GM12878 (cell line): ENCODE measurements around the gene CELA3B. TPM values are rescaled to one million over a fixed set of nuclear protein-coding genes. Genes with fewer than 3 reads are reported as not detected.

Source experiments
- ATF2 ChIP-seq: IDR thresholded peaks from 2 replicates; pipeline ENCODE4 v1.6.1; 2012; ENCODE audit warnings: low read length, inconsistent platforms
- BCL11A ChIP-seq: IDR thresholded peaks from 2 replicates; pipeline ENCODE4 v1.6.1; 2011; ENCODE audit warnings: low read depth, low read length
- BHLHE40 ChIP-seq, 2 experiments: fragments of 450-650 bp in 1 of 2; IDR thresholded peaks; 2 replicates each; pipeline ENCODE4 v1.6.1; 2011 to 2017; ENCODE audit warnings: low read depth in 2 of 2, borderline replicate concordance in 1 of 2, improper control_type of control experiment in 1 of 2, low read length in 1 of 2, mild to moderate bottlenecking in 1 of 2
- BMI1 ChIP-seq: fragments of 450-650 bp; IDR thresholded peaks from 2 replicates; pipeline ENCODE4 v1.6.1; 2016; ENCODE audit warnings: mild to moderate bottlenecking, moderate library complexity, borderline replicate concordance
- CBX5 ChIP-seq: sonication (generic); IDR thresholded peaks from 2 replicates; pipeline ENCODE4 v1.6.1; 2016; ENCODE audit warnings: low read depth, moderate library complexity, mild to moderate bottlenecking, inconsistent platforms
- E2F8 ChIP-seq: fragments of 450-650 bp; IDR thresholded peaks from 2 replicates; pipeline ENCODE4 v1.6.1; 2018; ENCODE audit warnings: mild to moderate bottlenecking, low read depth, moderate library complexity; ENCODE audit not compliant: partially characterized antibody
- EGR1 ChIP-seq, 2 experiments: IDR thresholded peaks; 1 replicate in 1 of 2; 2 replicates in 1 of 2; pipeline ENCODE4 v1.6.1; 2011 to 2012; ENCODE audit warnings: low read depth in 2 of 2, low read length in 2 of 2, borderline replicate concordance in 1 of 2, mild to moderate bottlenecking in 1 of 2, moderate library complexity in 1 of 2
- IKZF1 ChIP-seq: fragments of 450-650 bp; conservative IDR thresholded peaks from 2 replicates; pipeline ENCODE4 v1.6.1; 2017; ENCODE audit warnings: antibody characterized with exemption, mild to moderate bottlenecking
- IRF4 ChIP-seq: IDR thresholded peaks from 2 replicates; pipeline ENCODE4 v1.6.1; 2011; ENCODE audit warnings: low read depth, low read length
- MXI1 ChIP-seq: fragments of 150-350 bp; IDR thresholded peaks from 2 replicates; pipeline ENCODE4 v1.6.1; 2011; ENCODE audit warnings: low read depth, mild to moderate bottlenecking, inconsistent platforms, low read length, improper control_type of control experiment
- NBN ChIP-seq: fragments of 450-650 bp; IDR thresholded peaks from 2 replicates; pipeline ENCODE4 v1.6.1; 2016
- NFXL1 ChIP-seq: fragments of 450-650 bp; IDR thresholded peaks from 2 replicates; pipeline ENCODE4 v1.6.1; 2017; ENCODE audit warnings: antibody characterized with exemption, mild to moderate bottlenecking, borderline replicate concordance
- RAD21 ChIP-seq: IDR thresholded peaks from 2 replicates; pipeline ENCODE4 v1.6.1; 2011; ENCODE audit warnings: mild to moderate bottlenecking, low read depth, low read length, moderate library complexity; ENCODE audit not compliant: insufficient read depth
- RAD51 ChIP-seq: fragments of 450-650 bp; IDR thresholded peaks from 2 replicates; pipeline ENCODE4 v1.6.1; 2016; ENCODE audit warnings: moderate library complexity, mild to moderate bottlenecking, inconsistent platforms
- RCOR1 ChIP-seq: conservative IDR thresholded peaks from 2 replicates; pipeline ENCODE4 v1.6.1; 2012; ENCODE audit warnings: low read depth, low read length, improper control_type of control experiment
- RFX5 ChIP-seq: IDR thresholded peaks from 2 replicates; pipeline ENCODE4 v1.6.1; 2011; ENCODE audit warnings: low read depth, low read length, improper control_type of control experiment
- RUNX3 ChIP-seq: IDR thresholded peaks from 2 replicates; pipeline ENCODE4 v1.6.1; 2012; ENCODE audit warnings: low read length, inconsistent platforms
- SMC3 ChIP-seq: IDR thresholded peaks from 2 replicates; pipeline ENCODE4 v1.6.1; 2011; ENCODE audit warnings: low read length, improper control_type of control experiment, borderline replicate concordance
- SPI1 ChIP-seq: IDR thresholded peaks from 2 replicates; pipeline ENCODE4 v1.6.1; 2011; ENCODE audit warnings: low read depth, mild to moderate bottlenecking, low read length, moderate library complexity, borderline replicate concordance; ENCODE audit not compliant: insufficient read depth
- SRF ChIP-seq, 2 experiments: IDR thresholded peaks; 2 replicates each; pipeline ENCODE4 v1.6.1; 2011; ENCODE audit warnings: low read depth in 2 of 2, low read length in 2 of 2, mild to moderate bottlenecking in 1 of 2, moderate library complexity in 1 of 2
- TAF1 ChIP-seq: IDR thresholded peaks from 2 replicates; pipeline ENCODE4 v1.6.1; 2011; ENCODE audit warnings: mild to moderate bottlenecking, low read depth, low read length, borderline replicate concordance
- polyA plus RNA-seq, 11 experiments: library from polyadenylated mRNA; depleted of rRNA in 4 of 11; unstranded in 6 of 11; stranded (reverse) in 5 of 11; fragments of >200 nt; fragmentation: Nextera tagmentation in 4 of 11; fragmentation: Illumina TruSeq in 1 of 11; extraction: Ambion mirVana in 4 of 11; extraction: Trizol in 1 of 11; gene quantifications; 1 replicate in 1 of 11; 2 replicates in 10 of 11; pipeline versions ENCODE4 v1.2.1 to v1.2.3, GENCODE V29; 2011 to 2016; ENCODE audit warnings: inconsistent platforms in 2 of 11, missing spikeins in 2 of 11, low read depth in 1 of 11
- total RNA-seq, 4 experiments: library from RNA; depleted of rRNA in 3 of 4; stranded (reverse); fragments of >200 nt in 3 of 4; fragmentation: Illumina TruSeq in 1 of 4; extraction: Trizol in 1 of 4; gene quantifications; 2 replicates each; pipeline versions ENCODE4 v1.2.1 to v1.2.3, GENCODE V29; 2013 to 2021

The CELA3B gene
- total and polyA plus RNA-seq, 10 of the 15 experiments (the other 5 are each of a cell fraction or from before 2014, with no cell fraction given): 4.1 TPM; not detected in 9

- TF ChIP-seq RUNX3: peak; percentile 95
- peak; percentile 18; the same call in 1 of the 2 replicates for TF ChIP-seq SMC3
- TF ChIP-seq NFXL1: no peak
- TF ChIP-seq TAF1: peak; percentile 59; the same call in 1 of the 2 replicates
- TF ChIP-seq NBN: peak; percentile 80
- TF ChIP-seq IRF4: no peak
- peak; percentile 90 for TF ChIP-seq IKZF1
- 0 out of 2 replicates have a peak, but pooled peaks have one; percentile 36 for TF ChIP-seq RAD51
- no peak for TF ChIP-seq SRF (IDR thresholded peaks at IDR 0.05; ENCODE audit: low read depth in 2 of 2, low read length in 2 of 2)
- peak; percentile 43 for TF ChIP-seq RAD21
- TF ChIP-seq RCOR1: no peak
- TF ChIP-seq CBX5: no peak
- TF ChIP-seq BHLHE40 (IDR thresholded peaks at IDR 0.05; ENCODE audit: borderline replicate concordance in 1 of 2, low read depth in 2 of 2, low read length in 1 of 2): peak in 1 of 2 experiments; percentile 58; a peak in 1 of 4 replicates
- TF ChIP-seq BCL11A: peak; percentile 52; the same call in 1 of the 2 replicates
- TF ChIP-seq SPI1: peak; percentile 86
- no peak for TF ChIP-seq ATF2
- TF ChIP-seq MXI1: peak; percentile 71
- peak; percentile 59; the same call in 1 of the 2 replicates for TF ChIP-seq BMI1
- TF ChIP-seq RFX5: peak; percentile 94
- peak; percentile 16 for TF ChIP-seq E2F8
- TF ChIP-seq EGR1 (IDR thresholded peaks at IDR 0.05; ENCODE audit: borderline replicate concordance in 1 of 2, low read depth in 2 of 2, low read length in 2 of 2): no peak
These were observed 42.0 kb downstream of the CELA3B start (continued) for GRCh38 chr1:22018583-22019559.
